ENCODE data around the gene MAPK9.

The MAPK9 gene

GRCh38 chr5:180201051-180201987, 90.6 kb downstream of the MAPK9 start:
- TF ChIP-seq CTCF (IDR thresholded peaks at IDR 0.05; ENCODE audit: low read depth, low read length, missing control alignments), result peak; percentile 37
- no peak overlapping the region for H3K4me3 ChIP-seq (ENCODE audit: low read depth, low read length)
- DNase-seq (ENCODE audit: low read depth), result no peak

GRCh38 chr5:180199390-180199789, 92.5 kb downstream of the MAPK9 start:
- no peak for TF ChIP-seq CTCF (IDR thresholded peaks at IDR 0.05; ENCODE audit: low read depth, low read length, missing control alignments)
- DNase-seq (ENCODE audit: low read depth), result no peak
- no peak overlapping the region for H3K4me3 ChIP-seq (ENCODE audit: low read depth, low read length)

- no peak overlapping the region for H3K4me3 ChIP-seq (ENCODE audit: low read depth, low read length)
- no peak for TF ChIP-seq CTCF (IDR thresholded peaks at IDR 0.05; ENCODE audit: low read depth, low read length, missing control alignments)
- no peak for DNase-seq (ENCODE audit: low read depth)
Measured at GRCh38 chr5:180198208-180198607, 93.7 kb downstream of the MAPK9 start.

- no peak overlapping the region for H3K4me3 ChIP-seq (ENCODE audit: low read depth, low read length)
- no peak for DNase-seq (ENCODE audit: low read depth)
- TF ChIP-seq CTCF (IDR thresholded peaks at IDR 0.05; ENCODE audit: low read depth, low read length, missing control alignments), result no peak
Measured at GRCh38 chr5:180197016-180197702, 94.7 kb downstream of the MAPK9 start.

- no peak for DNase-seq (ENCODE audit: low read depth)
- TF ChIP-seq CTCF (IDR thresholded peaks at IDR 0.05; ENCODE audit: low read depth, low read length, missing control alignments), result no peak
- no peak overlapping the region for H3K4me3 ChIP-seq (ENCODE audit: low read depth, low read length)
Measured at GRCh38 chr5:180194410-180195345, 97.2 kb downstream of the MAPK9 start.

- H3K4me3 ChIP-seq (ENCODE audit: low read depth, low read length), result no peak overlapping the region
- no peak for DNase-seq (ENCODE audit: low read depth)
- TF ChIP-seq CTCF (IDR thresholded peaks at IDR 0.05; ENCODE audit: low read depth, low read length, missing control alignments), result no peak
Measured at GRCh38 chr5:180193749-180194375, 98.0 kb downstream of the MAPK9 start.
